SKM-1 (cell line): ENCODE measurements around the gene RNF112.
A peak's percentile ranks its signal among the peaks of the same experiment; 100 is the strongest.
"Not testable (repeated sequence)": the region's sequence is repeated elsewhere in the genome, so short reads cannot be mapped to it uniquely, and the experiment has no call there.

Experiments used
- DNase-seq: peaks from one replicate; lab custom pipeline; 2025; ENCODE audit not compliant: unreplicated experiment; lab: John Stamatoyannopoulos, UW

Gene RNF112

DNA sequence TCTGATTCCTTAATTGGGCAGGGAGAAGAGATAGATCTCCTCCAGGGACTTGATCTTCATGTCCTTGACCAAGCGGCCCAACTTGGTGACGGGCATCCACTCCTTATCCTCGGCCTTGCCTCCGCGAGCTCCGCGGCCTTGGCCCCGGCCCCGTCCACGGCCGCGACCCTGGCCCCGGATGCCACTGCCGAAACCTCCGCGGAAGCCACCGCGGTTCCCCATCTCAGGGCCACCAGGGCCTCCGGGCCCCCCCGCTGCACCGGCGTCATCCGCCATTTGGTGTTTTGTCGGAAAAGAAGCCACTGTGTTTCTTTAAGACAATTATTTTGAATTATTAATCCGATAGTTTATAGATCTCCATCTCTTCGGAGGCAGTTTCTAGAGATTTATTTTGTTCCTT, 35.5 kb downstream of the RNF112 start:
- not testable (repeated sequence) for DNase-seq

DNA sequence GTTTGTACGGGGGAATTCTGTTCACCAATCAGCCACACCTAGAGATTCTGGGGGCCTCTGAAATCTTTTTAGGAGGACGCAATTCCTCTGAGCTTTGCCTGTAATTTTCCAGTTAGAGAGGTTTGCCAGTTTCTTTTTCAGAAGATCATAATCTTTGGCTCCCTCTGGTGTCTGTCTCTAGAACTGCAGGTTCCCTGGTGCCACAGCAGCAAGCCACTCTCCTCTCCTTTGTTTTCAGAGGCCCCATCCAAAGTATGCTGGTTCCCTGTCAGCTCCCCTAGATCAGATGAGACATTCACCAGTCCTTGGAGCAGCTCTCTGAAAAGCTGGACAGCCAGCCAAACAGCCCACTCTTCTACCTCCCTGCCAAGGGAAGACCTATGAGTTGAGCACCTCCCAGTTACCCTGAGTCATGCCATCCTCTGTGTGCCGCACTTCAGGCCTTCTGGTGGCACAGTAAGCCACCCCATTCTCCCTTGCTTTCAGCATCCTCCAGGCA, 36.1 kb downstream of the RNF112 start:
- peak; percentile 49 for DNase-seq

DNA sequence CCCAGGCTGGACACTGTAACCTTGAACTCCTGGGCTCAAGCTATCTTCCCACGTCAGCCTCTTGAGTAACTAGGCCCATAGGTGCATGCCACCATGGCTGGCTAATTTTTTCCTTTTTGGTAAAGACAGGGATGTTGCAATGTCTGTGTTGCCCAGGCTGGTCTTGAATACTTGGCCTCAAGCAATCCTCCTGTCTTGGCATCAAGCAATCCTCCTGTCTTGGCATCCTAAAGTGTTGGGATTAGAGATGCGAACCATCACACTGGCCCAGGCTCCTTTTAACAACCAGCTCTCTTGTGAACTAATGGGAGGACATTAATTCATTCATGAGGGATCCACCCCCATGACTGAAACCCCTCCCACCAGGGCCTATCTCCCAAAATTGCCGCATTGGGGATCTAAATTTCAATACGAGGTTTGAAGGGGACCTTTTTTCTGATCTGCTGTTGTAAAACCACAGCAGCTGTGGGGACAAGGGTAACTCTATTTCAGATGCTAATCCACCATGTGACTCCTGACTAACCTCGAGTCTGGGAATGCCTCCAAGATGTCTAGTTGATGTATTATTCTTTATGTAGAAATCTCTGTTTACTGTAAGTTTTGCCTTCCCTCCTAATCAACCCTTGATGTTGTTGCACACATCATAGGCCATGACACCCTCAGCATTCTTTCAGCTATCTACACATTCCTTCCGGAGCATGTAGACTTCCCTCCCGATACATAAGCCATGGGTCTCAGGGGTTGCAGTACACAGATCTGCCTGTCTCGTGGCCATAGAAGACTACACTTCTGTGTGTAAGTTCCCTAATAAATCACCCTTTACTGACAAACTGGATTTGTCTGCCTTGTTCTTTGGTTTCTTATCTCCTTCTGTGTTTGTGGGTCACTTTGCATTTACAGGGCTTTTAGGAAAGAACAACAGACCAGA, 37.6 kb downstream of the RNF112 start:
- no peak for DNase-seq

DNA sequence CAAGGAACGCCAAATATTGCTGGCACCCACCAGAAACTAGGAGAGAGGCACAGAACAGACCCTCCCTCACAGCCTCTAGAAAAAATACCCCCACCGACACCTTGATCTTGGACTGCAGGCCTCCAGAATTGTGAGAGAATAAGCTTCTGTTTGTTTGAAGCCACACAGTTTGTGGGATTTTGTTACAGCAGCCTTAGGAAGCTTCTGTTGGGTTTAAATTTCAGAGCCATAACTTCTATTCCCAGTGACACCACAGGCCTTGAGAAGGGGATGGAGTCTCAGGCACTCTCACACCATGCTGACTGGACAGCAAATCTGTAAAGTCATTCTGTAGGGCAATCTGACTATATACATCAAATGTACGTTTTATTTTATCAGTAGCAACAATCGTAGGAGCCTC, 38.6 kb downstream of the RNF112 start:
- DNase-seq, result no peak

DNA sequence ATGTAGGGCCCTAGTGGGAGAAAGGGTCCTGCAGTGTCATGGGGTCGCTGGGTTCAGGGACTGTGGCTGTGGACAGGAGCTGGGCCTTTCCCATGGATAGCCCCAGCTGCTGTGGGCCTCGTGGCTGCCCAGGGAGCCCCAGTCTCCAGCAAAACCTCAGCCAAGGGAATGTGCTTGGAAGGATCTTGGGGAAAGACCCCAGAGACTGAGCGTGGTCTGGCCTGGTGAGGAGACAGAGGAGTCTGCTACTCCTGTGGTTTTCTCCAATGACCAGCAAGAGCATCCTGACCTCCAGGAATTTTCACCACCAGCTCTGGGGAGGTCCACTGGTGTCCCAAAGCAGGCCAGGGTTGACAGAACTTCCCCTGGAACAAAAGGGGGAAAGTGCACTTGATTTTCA, 42.3 kb downstream of the RNF112 start:
- no peak for DNase-seq

DNA sequence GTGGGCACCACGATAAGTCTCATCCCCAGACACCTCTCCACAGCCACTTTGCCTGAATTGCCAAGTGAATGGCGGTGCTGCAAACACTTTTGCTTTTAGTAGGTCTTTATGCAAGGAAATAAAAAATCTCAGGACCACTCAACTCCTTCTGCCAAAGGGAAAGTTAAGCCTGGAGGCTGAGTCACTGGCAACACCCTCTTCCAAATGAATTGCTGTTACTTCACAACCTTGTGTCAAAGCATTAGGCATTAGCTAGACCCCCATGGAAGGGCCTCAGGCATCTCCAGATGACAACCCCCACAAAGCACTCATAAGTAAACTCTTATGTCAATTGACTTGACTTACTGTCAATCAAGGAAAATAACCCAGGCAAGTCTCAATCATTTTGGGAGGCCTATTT, 43.0 kb downstream of the RNF112 start:
- no peak for DNase-seq

DNA sequence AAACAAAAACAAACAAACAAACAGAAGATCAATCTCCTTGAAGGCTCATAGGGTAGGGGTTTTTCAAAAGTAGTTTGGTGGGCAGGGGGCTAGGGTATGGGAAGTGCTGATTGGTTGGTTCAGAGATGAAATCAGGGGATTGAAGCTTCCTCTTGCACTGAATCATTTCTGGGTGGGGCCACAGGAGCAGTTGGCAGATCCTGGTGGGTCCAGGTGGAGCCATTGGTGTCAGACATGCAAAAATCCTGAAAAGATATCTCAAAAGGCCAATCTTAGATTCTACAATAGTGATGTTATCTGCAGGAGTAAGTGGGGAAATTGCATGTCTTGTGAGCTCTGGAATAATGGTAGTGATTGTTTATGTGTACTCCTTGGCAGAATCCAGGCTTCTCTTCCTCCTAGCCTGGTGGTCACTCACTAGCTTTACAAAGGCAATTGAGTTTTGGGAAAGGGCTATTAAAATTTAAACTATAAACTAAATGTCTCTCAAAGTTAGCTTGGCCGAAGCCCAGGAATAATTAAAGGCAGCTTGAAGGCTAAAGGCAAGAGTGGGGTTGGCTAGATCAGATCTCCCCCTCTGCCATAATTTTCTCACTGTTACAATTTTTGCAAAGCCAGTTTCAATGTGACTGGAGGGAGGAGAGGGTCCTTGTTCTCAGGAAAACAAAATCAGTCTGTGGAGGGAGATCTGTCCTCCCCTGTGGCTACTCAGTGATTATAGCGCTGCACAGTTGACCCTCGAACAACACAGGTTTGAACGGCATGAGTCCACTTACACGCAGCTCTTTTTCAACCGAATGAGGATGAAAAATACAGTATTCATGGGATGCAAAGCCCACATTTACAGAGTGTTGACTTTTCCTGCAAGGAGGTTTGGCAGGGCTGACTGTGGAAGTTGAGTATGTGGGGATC, 45.2 kb downstream of the RNF112 start:
- DNase-seq, result no peak

DNA sequence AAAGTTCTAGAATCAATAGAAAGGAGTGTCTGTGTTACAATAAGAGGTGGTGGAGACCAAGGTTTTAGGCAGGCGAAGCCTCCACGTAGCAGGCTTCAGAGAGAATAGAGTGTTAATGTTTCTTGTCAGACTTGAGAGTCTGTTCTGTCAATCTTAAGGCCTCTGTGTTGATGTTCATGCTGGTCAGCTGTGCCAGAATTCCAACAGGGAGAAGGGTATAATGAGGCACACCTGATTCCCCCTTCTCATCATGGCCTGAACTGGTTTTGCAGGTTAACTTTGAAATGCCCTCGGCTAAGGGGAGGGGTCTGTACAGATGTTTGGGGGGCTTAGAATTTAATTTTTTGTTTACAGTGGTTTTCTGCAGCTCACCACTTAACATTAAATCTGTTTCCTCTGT, 46.0 kb downstream of the RNF112 start:
- no peak for DNase-seq

DNA sequence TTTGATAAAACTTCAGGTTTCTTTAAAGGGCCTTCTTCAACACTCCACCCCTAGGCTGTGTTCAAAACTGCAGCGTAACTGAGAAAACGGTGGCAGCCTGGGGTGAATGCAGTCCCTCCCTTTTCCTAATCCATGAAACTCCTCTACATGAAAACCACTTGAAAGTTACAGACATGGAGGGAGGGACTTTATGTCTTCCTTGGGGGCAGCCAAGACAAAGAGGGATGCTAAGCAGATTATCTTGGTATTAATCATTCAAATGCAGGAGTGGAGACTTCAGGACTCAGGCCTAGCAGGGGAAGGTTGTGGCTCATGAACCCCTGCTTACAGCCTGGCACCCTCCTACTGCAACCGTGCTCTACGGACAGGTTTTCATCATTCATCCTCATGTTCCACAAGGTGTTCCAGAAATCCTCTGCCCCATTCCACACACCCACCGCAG, 46.8 kb downstream of the RNF112 start:
- no peak for DNase-seq

DNA sequence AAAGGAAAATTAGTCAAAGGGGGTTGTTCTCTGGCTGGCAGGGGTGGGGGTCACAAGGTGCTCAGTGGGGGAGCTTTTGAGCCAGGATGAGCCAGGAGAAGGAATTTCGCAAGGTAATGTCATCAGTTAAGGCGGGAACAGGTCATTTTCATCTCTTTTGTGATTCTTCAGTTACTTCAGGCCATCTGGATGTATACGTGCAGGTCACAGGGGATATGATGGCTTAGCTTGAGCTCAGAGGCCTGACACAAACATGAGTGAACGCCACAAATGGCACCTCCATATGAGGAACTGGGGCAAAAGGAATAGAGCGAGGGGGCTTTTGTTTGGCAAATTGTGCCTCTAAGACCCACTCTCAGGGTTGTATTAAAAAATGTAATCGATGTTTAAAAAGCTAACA, 47.4 kb downstream of the RNF112 start:
- not testable (repeated sequence) for DNase-seq

DNA sequence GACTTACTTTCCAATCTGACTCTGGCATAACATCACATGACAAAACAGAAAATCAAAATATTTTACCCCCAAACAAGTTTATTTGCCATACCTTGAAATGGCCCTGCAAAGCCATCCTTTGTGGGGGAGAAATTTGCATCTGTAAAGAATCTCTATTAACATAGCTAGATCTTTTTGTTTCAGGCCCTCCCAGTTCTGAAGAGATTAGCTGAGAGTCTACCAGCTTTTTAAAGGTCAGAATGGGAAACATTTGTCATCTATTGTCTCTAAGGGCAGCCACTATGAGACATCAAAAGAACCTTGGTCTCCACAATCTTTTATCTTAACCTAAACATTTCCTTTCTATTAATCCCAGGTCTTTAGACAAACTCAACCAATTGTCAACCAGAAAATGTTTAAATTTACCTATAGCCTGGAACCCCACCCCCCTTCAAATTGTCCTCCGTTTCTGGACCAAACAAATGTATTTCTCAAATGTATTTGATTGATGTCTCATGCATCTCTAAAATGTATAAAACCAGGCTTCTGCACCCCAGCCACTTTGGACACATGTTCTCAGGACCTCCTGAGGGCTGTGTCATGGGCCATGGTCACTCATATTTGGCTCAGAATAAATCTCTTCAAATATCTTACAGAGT, 48.1 kb downstream of the RNF112 start:
- DNase-seq, result not testable (repeated sequence)

DNA sequence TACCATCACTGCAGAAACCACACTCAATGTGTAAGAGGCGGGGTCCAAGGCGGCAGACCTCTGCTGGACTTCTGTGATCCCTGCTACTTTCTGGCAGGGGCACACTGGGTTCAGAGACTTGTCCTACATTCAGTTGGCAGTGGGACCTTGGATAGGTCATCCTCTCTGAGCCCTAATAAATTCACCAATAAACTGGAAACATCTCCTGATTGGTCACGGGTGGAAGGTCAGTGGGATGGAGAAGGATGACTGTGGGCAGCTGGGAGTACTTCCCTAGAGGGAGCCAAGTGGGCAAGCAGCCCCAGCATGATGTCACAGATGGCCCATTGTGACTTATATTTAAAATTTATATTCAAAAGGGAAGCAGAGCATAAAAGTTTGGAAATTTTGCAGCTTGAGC, 49.7 kb downstream of the RNF112 start:
- DNase-seq, result no peak

DNA sequence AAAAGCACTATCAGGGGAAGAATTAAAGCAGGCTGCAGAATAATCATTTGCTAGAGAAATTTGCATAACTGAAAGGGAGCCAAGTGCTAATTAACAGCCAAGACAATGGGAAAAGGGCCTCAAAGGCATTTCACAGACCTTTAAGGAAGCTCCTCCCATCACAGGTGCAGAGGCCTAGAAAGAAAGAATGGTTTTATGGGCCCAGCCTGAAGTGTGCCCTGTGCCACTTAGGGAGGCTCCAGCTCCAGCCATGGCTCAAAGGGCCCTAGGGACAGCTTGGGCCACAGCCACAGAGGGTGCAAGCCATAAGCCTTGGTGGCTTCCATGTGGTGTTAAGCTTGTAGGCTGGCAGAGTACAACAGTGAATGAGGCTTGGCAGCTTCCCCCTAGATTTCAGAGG, 50.1 kb downstream of the RNF112 start:
- DNase-seq, result no peak

DNA sequence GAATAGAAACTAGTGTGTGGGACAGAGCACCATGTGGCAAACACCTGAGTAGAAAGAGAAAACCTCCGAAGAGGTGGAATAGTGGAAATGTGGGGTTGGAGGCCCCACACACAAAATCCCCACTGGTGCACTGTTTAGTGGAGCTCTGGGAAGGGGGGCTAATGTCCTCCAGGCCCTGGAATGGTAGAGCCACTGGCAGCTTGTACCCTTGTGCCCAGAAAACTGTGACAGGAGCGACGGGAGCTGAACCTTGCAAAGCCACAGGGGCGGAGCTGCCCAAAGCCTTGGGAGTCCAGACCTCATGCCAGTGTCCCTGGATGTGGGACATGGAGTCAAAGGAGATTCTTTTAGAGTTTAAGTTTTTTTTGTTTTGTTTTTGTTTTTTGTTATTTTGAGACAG, 50.6 kb downstream of the RNF112 start:
- DNase-seq, result no peak

DNA sequence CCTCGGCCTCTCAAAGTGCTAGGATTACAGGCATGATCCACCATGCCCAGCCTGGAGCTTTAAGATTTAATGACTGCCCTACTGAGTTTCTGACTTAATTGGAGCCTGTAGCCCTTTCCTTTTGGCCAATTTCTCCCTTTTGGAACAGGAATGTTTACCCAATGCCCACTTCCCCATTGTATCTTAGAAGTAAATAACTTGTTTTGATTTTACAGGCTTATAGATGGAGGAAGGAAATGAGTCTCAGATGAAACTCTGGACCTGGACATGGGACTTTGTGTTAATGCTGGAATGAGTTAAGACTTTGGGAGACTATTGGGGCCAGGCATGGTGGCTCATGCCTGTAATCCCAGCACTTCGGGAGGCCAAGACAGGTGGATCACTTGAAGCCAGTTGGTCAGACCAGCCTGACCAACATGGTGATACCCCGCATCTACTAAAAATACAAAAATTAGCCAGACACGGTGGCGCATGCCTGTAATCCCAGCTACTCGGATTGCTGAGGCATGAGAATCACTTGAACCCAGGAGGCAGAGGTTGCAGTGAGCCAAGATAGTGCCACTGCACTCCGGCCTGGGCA, 51.5 kb downstream of the RNF112 start:
- not testable (repeated sequence) for DNase-seq

DNA sequence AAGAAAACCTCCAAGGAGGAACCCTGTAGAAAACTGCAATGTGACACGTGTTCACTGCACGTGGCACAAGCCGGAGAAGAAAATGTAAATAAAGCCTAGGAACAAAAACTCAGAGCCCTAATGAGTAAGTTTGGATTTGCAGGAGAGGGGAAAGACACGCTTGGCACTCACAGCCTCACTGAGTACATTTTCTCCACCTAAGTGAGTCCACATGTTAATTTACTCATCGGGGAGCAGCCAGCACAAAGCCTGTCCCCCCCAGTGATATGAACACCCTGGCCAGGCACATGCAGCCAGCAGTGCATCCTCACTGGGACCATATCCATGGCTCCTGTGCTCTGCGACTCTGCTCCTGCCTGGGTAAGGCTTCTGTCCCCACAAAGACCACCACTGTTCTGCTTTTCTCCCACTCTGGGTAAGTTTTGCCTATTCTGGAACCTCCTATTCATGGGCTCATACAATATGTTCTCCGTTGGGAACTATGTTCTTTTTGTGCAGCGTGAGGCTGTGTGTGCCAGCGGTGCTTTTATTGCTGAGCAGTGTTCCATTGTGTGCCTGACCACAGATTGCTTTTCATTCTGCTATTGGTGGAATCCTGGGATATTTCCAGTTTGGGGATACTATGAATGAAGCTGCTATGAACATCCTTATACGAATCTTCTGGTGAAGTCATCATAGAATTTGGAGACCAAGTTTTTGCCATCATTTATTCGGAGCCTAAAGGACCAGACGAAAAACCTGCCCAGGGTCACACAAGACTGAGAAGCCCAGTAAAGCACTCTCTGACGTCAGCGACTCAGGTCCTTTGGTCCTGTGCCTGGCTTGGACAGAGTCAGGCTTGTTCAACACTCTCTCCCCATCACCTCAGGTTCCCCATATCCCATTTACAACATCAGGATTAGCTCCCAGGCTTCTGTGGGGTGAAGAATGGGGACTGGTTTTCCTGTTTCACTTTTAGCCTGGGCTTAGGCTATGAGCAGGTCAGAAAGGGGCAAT, 53.3 kb downstream of the RNF112 start:
- DNase-seq, result no peak
